Muscle of arm (tissue), 12 donors: Measurements from ENCODE around the gene MOB3B. TPM values are rescaled to one million over a fixed set of nuclear protein-coding genes. Genes with fewer than 3 reads are reported as not detected.

ENCODE experiments used
- DNase-seq: peaks from one replicate; pipeline ENCODE4 v3.0.0-alpha.2; 2013
- polyA plus RNA-seq, 12 donors: library from polyadenylated mRNA; unstranded; fragments of 120-200 nt; gene quantifications; one replicate each; pipeline ENCODE4 v1.2.1, GENCODE V29; 2013; ENCODE audit not compliant: insufficient read length in 12 of 12

MOB3B gene
- polyA plus RNA-seq, 12 donors = 2.1 to 7.3 (median 2.9) TPM; not detected in 1

DNA sequence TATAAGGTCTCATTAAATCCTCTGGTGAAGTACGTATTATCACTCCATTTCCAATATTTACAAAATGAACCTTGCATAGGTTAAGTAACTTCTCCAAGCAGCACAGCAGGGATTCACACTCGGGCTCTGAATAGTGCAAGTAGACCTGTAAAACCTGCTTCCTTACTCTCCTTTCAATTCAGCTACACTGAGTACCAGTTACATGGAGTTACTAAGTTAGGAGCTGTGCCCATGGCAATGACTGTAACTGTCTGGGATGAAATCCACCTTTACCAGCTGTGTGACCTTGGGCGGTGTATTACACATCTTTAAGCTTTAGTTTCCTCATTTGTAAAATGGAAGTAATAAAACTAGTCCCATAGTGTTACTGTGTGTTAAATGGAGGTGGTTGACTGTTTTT lies 15.9 kb upstream of the MOB3B start:
- DNase-seq = no peak

DNA sequence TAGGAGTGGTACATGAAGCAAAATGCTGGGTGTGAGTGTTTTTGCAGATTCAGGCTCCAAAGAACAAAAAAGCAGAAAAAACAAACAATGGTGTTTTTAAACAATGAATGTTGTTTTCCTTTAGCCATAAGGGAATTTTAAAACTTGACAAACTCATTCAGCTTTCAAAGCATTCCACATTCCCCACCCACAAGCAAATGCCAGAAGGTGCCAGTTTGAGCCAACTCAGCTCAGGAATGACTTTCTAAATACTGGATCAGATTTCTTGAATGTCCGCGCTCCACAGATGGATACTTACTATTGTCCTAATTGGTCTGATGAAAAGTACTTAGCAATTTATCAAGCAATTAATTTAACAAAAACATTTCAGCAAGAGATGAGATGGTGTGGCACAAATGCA lies 12.9 kb upstream of the MOB3B start:
- DNase-seq = no peak

DNA sequence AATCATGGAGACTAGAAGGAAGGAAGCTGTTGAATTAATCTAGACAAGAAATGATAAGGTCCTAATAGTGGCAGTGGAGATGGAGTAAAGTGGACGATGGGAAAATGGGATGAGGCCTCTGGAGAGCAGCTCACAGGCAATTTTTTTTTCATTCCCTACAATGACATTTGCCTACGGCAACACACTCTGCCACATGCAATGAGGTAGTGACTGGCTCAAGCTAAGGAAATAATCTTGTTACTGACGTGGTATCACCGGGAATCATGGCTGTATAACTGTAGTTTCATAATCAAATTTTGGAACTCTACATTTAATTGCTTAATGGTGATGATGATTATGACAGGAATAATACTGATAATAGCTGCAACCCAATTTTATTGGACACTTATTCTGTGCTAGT lies 12.1 kb upstream of the MOB3B start:
- DNase-seq = no peak

DNA sequence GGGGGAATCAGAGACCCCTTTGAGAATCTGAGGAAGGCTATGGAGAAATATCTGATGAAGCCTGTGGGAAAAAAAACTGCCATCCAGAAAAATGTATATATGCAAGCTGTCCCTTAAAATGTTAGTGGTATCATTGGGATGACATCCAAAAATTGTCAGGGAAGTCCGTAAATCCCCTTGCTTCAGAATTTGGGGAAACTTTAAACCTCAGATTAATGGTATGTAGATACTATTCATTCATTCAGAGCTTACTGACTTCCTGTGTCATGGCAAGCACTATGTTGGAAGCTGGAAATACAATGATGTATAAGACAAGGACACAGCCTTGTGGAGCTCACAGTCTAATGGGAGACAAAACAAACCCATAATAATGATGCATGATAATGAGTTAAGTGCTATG lies 10.9 kb upstream of the MOB3B start:
- no peak for DNase-seq

DNA sequence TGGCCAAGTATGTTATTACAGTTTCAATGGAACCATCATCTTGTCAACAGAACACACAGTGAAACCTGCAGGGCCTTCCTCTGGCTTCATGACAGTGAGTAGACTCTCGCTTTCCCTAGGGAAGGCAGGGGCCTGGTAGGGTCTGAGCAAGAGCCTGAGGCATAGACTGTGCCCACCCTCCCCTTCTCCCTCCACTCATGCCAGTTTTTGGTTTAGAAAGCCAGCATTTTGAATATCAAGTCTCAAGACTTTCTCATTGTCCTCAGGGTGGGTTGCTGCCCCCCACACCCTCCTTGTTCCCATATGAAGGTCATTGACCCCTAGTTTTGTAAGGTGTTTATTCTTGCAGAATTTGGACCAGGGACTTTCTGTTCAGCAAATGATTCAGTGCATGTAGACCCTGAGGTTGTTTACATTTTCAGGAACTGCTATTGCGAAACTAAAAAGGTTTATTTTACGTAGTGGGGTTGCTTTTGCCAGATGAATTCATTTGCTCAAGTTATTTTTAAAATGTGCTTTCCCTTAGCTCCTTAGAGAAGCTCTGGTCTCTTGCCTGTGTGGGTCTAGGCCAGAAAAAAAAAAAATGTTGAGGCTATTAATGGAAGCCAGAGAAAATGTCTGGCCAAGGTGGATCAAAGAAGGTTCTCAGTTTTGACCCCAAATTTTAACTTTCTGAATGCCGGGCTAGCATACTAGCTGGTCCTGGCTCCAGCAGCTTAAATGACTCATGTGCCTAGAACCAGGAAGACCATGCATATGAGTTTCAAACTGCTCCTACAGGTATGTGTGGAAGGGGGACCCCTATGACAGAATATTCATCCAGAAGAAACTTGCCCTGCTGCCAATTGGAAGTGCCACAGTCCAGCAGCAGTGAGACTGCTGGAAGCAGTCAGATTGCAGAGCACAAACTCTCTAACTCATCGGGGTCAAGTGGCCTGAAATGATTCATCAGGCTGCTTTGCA lies 10.1 kb upstream of the MOB3B start:
- DNase-seq = peak; percentile 76

DNA sequence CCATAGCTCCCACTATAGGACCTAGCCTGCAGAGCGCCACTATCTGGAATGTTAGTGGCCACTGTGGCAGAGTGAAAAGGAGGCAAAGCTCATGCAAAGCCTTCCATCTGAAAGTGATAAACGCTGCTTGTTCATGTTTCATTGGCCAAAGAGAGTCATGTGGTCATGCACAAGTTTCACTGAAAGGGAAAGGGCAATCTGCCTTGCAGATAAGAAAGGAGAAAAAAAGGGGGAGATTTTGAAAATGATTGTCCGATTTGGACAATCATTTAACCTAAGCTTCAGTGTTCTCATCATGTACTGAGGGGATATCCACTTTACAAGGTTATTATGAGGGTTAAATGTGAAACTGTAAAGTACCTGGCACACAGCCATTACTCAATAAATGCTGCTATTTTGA lies 9.0 kb upstream of the MOB3B start:
- no peak for DNase-seq

DNA sequence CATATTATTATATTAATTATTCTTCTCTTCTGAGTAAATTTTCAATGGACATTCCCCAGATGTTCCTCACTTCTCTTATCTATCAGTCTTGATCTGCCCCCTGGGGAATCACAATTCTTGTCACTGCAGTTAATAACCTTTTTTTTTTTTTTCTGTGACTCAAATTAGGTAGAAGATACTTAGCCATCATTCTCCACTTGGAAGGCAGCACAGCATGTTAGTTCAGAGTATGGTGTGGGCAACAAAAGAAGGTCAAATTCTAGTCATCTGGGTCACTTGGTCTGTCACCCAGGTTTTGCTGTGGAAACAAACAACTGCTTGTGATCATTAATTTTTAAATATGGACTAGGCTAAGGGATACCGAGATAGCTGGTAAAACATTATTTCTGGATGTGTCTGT lies 8.1 kb upstream of the MOB3B start:
- no peak for DNase-seq

DNA sequence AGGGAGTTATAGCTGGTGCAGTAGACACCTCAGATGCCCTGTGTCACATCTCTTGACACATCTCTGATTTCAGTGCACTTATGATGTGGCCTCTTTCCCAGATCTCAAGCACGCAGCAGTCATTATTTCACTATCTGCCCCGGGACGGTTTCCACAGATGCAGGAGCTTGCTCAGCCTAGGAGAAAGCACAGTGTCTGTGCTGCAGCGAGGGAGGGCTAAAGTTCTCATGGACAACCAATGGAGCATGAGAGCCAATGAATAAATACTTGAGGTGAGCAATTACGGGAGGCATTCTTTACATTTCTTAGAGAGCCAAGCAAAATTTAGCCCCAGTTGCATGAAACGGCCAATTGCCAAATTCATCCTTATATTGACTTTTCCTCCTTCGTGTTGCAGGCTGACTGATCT lies 7.4 kb upstream of the MOB3B start:
- DNase-seq = no peak

DNA sequence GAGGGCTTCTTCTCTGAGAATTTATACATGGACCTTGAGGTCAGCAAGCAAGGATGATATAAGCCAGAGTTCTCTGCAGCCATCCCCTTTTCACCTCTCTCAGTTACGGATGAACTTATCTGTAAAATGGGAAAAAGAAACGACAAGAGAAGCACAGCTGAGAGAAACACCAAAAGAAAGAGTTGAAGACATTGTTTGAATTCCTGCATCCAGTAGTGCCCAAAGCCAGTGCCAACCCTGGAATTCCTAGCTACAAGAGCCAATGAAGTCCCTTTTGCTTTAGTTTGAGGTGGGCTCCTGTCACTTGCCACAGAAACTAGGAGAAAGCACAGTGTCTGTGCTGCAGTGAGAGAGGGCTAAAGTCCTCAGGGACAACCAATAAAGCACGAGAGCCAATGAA lies 6.6 kb upstream of the MOB3B start:
- DNase-seq = no peak

DNA sequence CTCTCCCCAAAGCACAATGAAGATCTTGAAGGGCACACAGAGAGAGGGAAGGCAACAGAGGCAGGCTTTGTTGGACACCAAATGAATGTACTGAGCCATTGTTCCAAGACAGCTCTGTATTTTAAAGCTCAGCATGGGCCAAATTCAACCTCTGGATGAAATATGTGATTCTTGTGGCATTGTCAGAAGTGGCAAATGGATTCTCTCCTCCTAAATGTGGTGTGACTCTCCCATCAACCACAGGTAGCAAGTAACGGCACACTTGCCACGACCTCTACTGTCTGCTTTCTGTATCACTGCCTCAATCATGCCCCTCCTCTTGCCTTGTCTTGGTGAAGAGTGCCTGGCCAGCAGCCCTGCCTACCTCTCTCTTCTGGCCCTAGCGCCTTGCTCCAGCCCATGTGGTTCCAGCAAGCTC lies 6.1 kb upstream of the MOB3B start:
- no peak for DNase-seq

DNA sequence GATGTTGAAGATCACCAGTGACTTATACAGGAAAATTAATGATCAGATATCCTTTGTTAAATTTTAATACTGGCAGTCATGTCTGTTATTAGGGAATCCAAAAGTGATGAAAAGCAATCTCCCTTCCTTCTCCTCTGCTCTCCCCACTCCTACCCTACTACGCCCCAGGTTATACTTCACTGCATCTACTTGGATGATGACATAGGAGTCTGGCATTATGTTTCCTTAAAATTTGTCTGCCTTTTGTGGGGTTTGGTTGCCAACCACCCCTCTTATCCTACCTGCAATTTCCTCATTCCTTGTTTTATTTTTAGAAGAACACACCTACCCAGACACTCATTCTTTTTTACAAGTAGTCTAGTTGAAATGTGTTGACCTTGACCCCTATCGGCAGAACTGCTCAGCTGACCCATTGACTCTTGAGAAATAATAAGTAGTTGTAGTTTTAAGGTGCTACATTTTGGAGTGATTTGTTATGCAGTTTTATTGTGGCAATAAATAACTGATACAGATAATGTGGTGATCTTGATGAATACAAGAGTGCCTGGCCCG lies 5.1 kb upstream of the MOB3B start:
- DNase-seq = no peak

DNA sequence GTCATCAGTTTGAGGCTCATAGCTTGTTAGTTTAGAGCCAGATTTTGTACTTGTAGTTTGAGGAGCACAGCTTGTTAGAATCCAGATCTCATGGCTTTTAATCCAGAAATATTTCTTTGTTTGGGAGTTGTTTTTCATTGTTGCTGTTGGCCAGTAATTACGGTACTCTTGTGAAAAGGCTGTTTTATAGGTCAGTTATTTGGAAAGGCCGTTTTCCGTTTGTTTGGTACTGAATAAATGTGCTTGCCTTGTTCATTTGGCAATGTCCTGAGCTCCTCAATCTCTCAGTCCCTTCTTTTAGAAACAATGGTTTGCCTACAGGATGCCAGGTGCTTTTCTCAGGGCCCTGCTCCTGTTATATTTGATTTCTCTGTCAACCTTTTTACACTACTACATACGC lies 4.5 kb upstream of the MOB3B start:
- no peak for DNase-seq

DNA sequence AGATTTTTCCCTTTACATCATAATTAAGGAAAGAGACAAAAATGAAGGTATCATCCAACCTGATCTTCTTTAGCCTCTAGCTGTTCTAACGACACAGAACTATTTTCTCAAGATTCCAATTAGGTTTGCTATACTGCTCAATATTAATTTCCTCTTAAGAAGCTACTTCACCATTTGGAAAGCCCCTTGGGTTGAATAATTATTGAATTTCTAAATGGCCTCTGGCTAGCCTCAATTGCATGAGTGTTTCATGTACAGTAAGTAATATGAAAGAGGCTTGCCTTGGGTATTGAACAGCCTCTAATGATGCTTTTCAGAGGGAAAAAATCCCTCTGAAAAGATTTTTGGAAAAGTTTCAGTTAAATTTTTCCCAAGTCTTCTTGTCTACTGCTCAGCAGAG lies 3.7 kb upstream of the MOB3B start:
- no peak for DNase-seq

DNA sequence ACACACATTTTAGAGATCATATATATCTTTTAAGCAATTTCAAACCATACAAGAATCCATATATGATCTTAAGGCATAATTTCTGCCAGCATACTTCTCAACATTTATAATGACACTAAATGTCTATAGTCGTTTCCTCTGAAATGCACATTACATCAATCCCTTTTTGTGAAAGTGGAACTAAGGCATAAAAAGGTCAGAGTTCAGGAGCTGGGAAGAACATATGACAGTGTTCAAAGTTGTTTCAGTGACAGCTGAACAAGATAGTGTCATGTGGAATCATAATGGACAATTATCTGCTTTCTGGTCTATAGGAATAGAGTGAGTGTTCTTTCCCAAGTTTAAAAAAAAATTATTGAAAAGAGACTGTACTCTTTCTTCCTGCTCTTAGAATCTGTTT lies 2.4 kb upstream of the MOB3B start:
- DNase-seq = no peak

DNA sequence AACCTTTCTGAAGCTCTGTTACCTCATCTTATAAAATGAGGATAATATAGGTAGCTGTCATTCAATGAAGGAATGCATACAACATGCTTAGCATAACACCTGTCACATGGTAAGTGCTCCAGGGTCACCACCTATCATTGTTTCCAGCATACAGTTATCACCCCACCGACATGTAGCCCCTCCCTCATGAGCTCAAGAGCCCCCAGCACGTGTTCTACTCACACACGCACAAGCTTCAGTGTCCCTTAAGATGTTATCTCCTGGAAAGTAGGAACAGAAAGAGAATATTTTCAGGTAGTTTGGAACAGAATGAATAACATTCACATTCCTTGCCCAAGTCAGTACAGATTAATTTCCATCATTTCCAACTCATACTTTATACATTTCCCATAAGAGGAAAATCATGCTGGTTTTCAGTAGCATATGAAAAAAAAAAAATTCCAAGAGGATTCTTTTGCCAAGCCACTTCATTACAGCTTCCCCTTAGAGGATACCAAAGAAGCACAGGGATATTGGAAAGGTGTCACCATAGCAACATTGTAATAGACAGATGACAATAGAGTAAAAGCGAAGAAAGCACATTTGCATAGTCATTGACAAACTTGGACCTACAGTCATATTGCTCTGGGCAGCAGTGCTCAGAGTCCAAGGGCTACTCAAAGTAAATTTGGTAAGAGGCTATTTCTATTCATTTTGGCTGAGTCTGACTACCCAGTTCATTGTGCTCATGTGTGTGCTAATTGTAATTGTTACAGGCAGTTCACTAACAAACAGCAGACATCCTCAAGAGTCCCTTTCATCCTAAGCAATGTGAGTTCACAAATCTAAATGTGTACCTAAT lies 1.5 kb upstream of the MOB3B start:
- no peak for DNase-seq

DNA sequence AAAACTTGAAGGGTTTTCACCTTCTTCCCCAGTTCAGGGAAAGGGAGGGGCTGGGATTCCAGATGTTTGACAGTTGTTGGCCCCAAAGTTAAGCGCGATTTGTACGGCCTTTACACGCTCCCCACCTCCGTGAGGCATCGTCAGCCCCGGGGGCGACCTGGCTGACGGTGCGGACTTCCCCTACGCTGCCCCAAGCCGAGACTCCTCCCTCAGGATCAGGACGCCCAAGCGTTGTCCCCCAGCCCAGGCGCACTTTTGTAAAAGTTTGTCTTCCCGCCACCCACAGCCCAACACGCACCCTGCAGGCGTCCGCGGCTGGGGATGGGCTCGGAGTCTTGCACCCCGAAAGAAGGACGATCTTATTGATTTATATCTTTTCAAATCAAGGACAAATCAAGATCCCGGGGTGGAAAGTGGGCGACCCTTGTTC lies 713 bp downstream of the MOB3B start:
- peak; percentile 59 for DNase-seq

DNA sequence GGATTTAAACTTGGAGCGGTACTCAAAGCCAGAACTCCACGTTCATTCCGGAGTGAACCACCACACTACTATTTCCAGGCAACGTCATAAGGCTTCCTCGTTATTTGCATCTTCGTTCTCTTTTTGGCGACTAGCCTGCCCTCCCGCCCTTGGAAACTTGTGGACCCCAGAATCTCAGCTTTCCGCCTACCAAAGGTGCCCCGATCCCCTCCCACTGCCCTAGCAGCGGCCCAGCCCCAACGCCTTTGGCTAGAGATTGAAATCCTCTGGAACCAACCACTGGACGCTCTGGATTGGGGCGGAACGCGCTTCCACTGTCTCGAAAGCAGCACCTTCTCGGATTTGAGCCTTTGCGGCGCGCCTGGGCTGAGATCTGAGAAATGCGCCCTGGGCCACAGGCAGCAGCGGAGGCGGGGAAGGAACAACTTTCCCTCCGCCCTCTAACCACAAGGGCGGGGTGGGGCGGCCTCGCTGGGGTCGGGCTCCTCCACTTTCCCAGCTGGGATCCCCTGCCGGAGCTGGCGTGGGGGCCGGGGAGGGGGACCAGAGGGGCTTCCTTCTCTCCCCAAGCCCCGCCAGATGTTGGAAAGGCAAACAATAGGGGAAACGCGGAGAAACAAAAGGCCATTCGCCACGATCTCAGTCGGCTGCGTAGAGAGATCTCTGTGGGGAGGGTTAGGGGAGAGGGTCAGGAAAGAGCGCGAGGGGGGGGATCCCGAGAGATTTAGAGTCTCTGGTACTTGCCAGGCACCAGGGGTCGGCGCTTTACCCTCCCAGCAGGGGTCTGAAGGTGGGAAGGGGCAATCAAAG lies 1.3 kb downstream of the MOB3B start:
- peak; percentile 65 for DNase-seq

DNA sequence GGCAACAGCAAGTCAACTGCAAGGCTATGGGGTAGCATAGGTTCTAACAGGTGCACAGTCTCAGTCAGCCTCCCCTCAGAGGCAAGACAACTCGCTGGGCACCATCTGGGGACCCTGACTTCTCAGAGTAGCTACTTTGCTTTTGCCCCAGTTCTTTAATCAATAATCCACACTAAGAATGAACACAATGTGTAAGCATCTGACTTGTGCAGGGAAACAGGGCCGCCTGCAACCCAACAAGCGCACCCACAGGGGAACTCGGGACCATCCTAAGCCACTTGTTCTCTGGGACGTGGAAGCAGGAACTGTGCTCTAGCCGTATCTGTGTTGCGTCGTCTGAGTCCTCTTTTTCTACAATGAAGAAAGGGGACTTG lies 1.9 kb downstream of the MOB3B start:
- DNase-seq = no peak

DNA sequence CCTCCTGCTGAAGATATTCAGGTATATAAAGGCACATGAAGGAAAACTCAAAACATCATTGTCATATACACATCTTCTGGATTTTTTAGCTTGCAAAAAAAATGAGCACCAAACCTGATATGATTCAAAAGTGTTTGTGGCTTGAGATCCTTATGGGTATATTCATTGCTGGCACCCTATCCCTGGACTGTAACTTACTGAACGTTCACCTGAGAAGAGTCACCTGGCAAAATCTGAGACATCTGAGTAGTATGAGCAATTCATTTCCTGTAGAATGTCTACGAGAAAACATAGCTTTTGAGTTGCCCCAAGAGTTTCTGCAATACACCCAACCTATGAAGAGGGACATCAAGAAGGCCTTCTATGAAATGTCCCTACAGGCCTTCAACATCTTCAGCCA lies 5.4 kb downstream of the MOB3B start, which contains the start of gene IFNK:
TSS of gene IFNK (plus strand) at position 55 of the 400 bp plus-strand sequence. CDS start at position 102, 47 bp downstream.
- no peak for DNase-seq

DNA sequence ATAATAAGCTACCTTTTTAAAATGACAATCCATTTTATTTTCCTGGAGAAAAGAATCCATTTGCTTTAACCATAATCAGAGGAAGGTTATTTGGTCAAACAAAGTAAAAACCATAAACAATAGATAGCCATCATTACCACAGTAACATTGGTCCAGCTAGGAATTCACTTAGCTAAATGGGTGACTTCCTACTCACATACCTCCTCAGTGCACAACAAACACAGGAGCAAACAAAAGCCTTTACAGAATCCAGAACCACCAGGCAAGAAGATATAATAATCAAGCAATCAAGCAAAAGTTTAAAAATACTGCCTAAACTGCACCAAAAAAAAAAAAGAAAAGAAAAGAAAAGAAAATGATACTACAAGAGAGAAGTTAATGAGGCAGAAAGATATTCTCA lies 6.5 kb downstream of the MOB3B start:
- DNase-seq = no peak

DNA sequence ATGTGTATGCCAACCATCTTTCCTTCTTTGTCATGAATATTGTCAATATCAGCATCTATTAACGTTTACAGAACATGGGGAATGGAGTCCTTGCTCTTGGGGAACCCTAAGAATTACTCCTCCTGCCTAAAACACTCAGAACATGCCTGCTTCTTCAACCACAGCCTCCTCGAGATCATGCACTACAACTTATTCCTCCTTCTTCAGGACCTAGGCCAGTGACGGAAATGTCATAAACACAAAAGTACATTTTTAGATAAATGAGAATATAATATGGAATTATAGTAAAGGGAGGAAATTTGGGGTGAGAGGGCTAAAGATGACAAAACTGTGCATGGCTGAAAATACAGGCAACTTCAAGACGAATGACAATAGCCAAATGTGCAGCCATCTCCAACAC lies 8.6 kb downstream of the MOB3B start:
- no peak for DNase-seq
